Activated CD8-positive, alpha-beta memory T cell treated with anti-CD3 and anti-CD28 coated beads for 48 hours (primary cell): ENCODE results near the gene ALDOB.

Source experiments
- DNase-seq, 3 experiments: peaks; one replicate each; pipeline ENCODE4 v3.0.0-alpha.2; 2020; ENCODE audit warnings: low read depth in 2 of 3, low spot score in 2 of 3

Gene ALDOB

DNA sequence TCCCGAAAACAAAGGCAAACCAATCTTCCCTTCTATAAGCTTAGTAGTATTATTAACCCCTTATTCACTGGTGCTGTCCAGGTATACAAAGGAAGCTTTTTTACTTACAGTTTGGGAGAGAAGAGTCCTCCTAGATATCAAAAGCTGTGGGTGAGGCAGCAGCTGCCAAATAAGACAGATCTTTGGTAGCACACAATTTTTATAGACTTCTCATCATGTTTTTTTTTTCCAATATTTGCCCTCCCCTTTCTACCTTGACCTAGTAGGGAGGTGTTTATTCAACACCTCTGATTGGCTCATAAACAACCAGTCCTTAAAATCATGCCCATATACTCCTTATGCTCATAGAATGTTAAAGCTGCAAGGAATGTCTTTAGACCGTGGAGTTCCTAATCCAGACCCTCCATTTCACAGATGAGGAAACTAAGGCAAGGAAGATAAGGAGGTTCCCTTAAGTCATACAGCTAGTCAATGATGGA is at the start of gene ALDOB:
TSS of gene ALDOB (minus strand) at position 174 of the 479 bp plus-strand sequence. CDS start 4,887 bp downstream, outside the sequence.
- no peak for DNase-seq

- no peak for DNase-seq
Measured at GRCh38 chr9:101484046-101484445, 48.5 kb upstream of the ALDOB start.

DNA sequence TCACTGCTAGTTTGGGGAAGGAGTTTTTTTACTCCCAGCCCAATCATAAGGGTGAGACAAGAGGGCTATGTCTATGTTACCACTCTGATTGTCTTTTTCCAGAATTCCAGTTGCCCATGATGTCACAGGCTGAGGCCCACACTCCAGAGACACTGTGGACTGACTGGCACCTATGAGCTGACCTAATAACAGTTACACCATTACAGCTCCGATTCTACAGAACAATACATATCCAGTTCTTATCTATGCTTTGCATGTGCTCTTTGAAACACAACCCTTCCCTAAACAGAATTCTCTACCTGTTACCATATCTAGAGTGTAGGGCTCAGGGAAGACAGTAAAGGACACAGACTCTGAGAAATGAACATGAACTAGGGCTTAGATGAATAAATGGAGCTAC is 45.7 kb upstream of the ALDOB start:
- no peak for DNase-seq

DNA sequence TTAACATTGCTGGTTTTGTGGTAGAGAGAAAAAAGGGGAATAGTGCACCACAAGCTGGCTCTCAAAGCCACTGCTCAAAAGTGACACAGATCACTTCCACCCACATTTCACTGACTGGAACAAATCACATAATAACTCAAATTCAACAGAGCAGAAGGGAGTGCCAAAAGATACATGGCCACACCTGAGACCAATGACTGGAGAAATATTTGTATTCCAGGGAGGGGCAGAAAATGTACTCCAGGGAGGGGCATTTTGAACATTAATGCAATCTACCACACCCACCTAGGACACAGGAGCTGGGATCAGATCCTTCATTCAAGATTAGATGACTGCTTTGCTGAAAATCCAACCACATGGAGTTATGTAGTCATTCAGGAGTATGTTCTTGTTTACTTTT is 44.8 kb upstream of the ALDOB start:
- no peak for DNase-seq

- DNase-seq = no peak
Measured at GRCh38 chr9:101479338-101480030, 43.9 kb upstream of the ALDOB start.

DNA sequence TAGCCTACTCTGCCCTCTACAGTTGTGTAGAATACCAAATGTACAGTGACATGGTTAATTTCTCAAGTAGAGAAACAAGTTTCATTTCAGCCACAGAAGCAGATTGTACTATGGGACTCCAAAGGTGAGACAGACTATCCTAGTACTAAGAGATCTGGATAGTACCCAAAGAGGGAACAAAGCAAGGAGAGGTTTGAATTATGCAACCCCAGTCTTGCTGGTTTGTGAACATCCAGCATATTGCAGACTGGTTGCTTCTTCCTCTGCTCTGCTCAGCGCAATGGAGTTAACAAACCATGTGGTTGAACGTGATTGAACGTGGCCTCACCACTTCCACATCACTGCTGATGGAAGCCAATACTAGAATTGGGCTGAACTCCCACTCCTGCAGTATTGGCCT is 43.3 kb upstream of the ALDOB start:
- DNase-seq = no peak

GRCh38 chr9:101478444-101478843 is 42.9 kb upstream of the ALDOB start:
- no peak for DNase-seq

GRCh38 chr9:101477736-101478135 is 42.2 kb upstream of the ALDOB start:
- DNase-seq = no peak

GRCh38 chr9:101477214-101477613 is 41.6 kb upstream of the ALDOB start:
- DNase-seq = no peak

GRCh38 chr9:101476576-101477208 is 41.1 kb upstream of the ALDOB start:
- DNase-seq = no peak

DNA sequence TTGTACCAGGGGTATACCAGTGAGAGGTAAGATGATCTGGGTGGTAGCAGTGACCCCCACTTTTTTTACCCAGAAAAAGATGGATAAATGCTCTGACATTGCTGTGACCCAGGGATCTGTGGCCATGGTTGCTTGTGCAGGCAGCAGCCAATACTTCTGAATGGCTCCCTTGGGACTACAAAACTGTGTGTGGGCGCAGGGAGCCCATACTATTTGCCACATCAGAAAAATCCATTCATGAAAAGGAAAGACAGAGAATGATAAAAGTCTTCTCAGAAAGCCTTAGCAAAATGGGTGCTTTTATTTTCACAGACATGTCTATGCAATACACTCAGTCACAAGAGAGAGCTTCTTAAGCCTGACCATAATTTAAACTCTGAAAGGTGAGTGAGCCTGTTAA is 37.3 kb upstream of the ALDOB start:
- DNase-seq = no peak

DNA sequence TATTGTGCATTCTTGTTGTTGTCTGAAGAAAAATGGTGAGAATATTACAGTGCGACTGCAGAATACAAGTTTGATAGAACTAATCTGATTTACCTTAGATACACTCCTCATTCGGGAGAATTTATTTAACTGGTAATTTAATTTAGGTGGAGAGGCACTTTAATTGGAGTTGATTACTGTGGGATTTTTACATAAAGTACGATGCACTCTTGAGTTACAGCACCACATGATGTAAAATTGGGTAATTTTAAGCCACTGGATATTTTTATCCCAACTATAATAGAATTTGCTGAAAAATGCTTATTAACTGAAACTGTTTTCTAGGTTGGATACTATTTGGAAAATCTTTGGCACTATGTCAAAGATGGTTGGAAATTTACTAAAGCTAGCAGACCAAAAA is 35.4 kb upstream of the ALDOB start:
- DNase-seq = no peak

GRCh38 chr9:101470021-101470420 is 34.4 kb upstream of the ALDOB start:
- DNase-seq = no peak

GRCh38 chr9:101469026-101469425 is 33.5 kb upstream of the ALDOB start:
- DNase-seq = no peak

DNA sequence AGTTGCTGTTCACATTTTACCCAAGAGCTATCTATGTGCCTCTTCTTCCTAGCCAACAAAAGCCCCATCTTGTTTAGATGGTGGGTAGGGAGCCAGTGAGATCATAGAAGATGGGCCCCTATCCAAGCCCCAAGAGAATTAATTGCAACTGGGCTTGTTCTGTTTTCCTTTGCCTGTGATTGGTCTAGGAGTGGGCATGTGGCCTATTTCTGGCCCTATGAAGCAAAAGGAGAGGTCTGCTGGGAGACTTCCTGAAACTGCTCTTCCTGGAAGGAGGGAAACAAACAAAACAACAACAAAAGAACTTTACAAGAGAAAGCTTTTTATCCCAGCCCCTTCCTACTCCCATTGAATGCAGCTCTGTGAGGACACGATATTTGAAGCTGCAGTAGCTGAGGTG is 32.5 kb upstream of the ALDOB start:
- no peak for DNase-seq

DNA sequence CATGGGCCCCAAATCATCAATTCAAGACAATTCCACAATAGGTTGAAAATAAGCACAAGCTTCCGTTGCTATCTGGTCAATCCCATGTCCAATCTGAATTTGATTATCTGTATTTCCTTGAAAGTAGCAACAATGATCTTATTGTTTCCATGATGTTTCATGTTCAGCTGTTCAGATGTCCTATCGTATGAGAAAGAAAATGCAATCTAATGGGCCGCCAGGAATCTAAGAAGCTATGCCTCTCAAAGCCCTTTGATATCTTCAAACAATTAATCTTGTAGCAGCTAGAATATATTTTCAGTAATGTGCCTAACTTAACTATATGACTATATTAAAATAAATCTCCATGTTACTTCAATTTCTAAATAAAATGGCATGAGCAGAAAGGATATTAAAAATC is 32.1 kb upstream of the ALDOB start:
- DNase-seq = no peak

GRCh38 chr9:101466863-101467262 is 31.3 kb upstream of the ALDOB start:
- no peak for DNase-seq

DNA sequence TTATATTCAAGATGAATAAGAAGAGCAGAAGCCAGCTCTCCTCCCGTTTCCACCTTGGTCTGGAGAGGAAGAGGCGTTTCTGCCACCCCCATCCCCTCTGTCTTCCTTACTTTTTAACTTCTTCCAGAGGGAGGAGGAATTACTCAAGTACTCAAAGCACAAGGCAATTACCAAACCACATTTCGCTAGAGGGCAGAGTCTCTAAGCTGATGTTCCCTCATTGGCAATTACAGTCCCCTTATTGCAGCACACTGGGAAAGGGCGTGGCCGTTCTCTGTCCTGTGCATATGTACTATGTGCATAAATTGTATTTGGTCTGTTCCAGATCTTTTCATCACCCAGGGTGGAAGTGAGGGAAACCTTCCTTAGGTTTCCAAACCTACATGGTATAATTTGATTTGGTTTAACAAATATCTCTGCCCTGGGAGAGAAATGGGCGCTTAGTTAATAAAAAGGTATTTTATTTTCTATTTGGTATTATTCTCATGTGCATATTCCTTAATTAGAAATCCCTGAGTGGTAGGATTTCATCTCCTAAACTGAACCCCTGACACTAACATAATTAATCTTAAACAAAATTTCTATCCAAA is 29.8 kb upstream of the ALDOB start:
- no peak for DNase-seq

DNA sequence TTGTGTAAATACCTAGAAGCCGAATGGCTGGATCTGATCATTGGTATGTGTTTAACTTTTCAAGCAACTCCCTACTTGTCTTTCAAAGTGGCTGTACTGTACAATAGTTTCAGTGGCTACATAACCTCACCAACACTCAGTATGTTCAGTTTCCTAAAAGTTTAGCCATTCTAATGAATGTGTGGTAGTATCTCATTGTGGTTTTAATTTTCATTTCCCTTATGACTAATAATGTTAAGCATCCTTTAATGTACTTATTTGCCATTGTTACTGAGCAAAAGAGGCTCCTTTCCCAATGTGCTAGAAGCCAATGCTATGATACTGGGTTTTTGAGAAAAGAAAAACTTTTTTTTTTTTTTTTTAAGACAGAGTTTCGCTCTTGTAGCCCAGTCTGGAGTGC is 27.8 kb upstream of the ALDOB start:
- DNase-seq = no peak

GRCh38 chr9:101462558-101462957 is 27.0 kb upstream of the ALDOB start:
- no peak for DNase-seq

- DNase-seq = no peak
Measured at GRCh38 chr9:101460965-101461364, 25.4 kb upstream of the ALDOB start.

GRCh38 chr9:101458963-101459631 is 23.5 kb upstream of the ALDOB start:
- no peak for DNase-seq
